IMR-90 (cell line): ENCODE measurements around the gene CLASP1. TPM values are rescaled to one million over a fixed set of nuclear protein-coding genes. Genes with fewer than 3 reads are reported as not detected.

ENCODE experiments used
- ATAC-seq: fragments of 200-7000 bp; cut with Tn5 transposase; 2 replicates; pipeline ENCODE4 v1.9.1; 2020; ENCODE audit warnings: low read depth, mild to moderate bottlenecking, moderate library complexity
- BruUV-seq: library from RNA; stranded (reverse); fragments of 400-500 nt; replicated peaks from 2 replicates; lab custom pipeline; 2021; lab: Mats Ljungman, UMichigan
- CTCF ChIA-PET: fragments of 300-600 bp; formaldehyde crosslinking; extraction: SDS; loops from one replicate; lab custom pipeline; 2021; ENCODE audit warnings: antibody characterized with exemption; lab: Yijun Ruan, JAX
- POLR2A ChIA-PET: fragments of 300-600 bp; sonication (Branson Sonifier 250); formaldehyde crosslinking; loops from one replicate; lab custom pipeline; 2022; ENCODE audit warnings: antibody characterized with exemption; ENCODE audit not compliant: unreplicated experiment; lab: Charles Lee
- DNase-seq: peaks from one replicate; pipeline ENCODE4 v3.0.0; 2013
- H2AFZ ChIP-seq: replicated peaks from 2 replicates; pipeline ENCODE3; 2013; ENCODE audit warnings: low read length, mild to moderate bottlenecking; ENCODE audit not compliant: poor library complexity
- H2AK5ac ChIP-seq: 2 replicates; pipeline ENCODE4 v1.6.1; 2013; ENCODE audit warnings: low read depth, low read length, inconsistent platforms
- H2AK9ac ChIP-seq: replicated peaks from 2 replicates; pipeline ENCODE3; 2013; ENCODE audit warnings: mild to moderate bottlenecking, low read depth, low read length, moderate library complexity; ENCODE audit not compliant: poor library complexity
- H2BK120ac ChIP-seq: 2 replicates; pipeline ENCODE4 v1.6.1; 2013; ENCODE audit warnings: low read depth, low read length, inconsistent platforms
- H2BK15ac ChIP-seq: 3 replicates; pipeline ENCODE4 v1.6.1; 2013; ENCODE audit warnings: low read depth, low read length, inconsistent platforms
- H2BK20ac ChIP-seq: 2 replicates; pipeline ENCODE4 v1.6.1; 2013; ENCODE audit warnings: low read depth, mild to moderate bottlenecking, inconsistent platforms, low read length, moderate library complexity
- H2BK5ac ChIP-seq: 2 replicates; pipeline ENCODE4 v1.6.1; 2013; ENCODE audit warnings: mild to moderate bottlenecking, low read depth, low read length, inconsistent platforms; ENCODE audit not compliant: poor library complexity, severe bottlenecking
- H3K14ac ChIP-seq: replicated peaks from 2 replicates; pipeline ENCODE4 v1.6.1; 2013; ENCODE audit warnings: low read depth, low read length, inconsistent platforms
- H3K18ac ChIP-seq: 2 replicates; pipeline ENCODE4 v1.6.1; 2013; ENCODE audit warnings: low read depth, low read length, control low read depth
- H3K23ac ChIP-seq: 2 replicates; pipeline ENCODE4 v1.6.1; 2013; ENCODE audit warnings: low read depth, low read length, inconsistent platforms
- H3K27ac ChIP-seq: 2 replicates; pipeline ENCODE4 v1.5.1; 2013; ENCODE audit warnings: mild to moderate bottlenecking, control low read depth, low read length; ENCODE audit not compliant: insufficient read depth
- H3K27me3 ChIP-seq: 2 replicates; pipeline ENCODE4 v1.6.1; 2013; ENCODE audit warnings: low read length; ENCODE audit not compliant: control insufficient read depth, insufficient read depth
- H3K36me3 ChIP-seq: 2 replicates; pipeline ENCODE4 v1.6.1; 2013; ENCODE audit warnings: low read length, mixed read lengths; ENCODE audit not compliant: control insufficient read depth, insufficient read depth
- H3K4ac ChIP-seq: 2 replicates; pipeline ENCODE4 v1.6.1; 2013; ENCODE audit warnings: low read depth, low read length, inconsistent platforms
- H3K4me1 ChIP-seq: 2 replicates; pipeline ENCODE4 v1.6.1; 2013; ENCODE audit warnings: low read length, mixed read lengths; ENCODE audit not compliant: control insufficient read depth, insufficient read depth
- H3K4me2 ChIP-seq: 2 replicates; pipeline ENCODE4 v1.6.1; 2013; ENCODE audit warnings: low read depth, mild to moderate bottlenecking, control low read depth, low read length, moderate library complexity
- H3K4me3 ChIP-seq: 2 replicates; pipeline ENCODE4 v1.5.1; 2013; ENCODE audit warnings: low read depth, mild to moderate bottlenecking, control low read depth, low read length, moderate library complexity; ENCODE audit not compliant: insufficient read depth
- H3K56ac ChIP-seq: 2 replicates; pipeline ENCODE4 v1.6.1; 2013; ENCODE audit warnings: low read length, inconsistent platforms; ENCODE audit not compliant: insufficient read depth; ENCODE audit errors: extremely low read depth
- H3K79me1 ChIP-seq, 2 experiments: 2 replicates each; pipeline ENCODE4 v1.6.1; 2013; ENCODE audit warnings: low read length in 2 of 2, inconsistent platforms in 1 of 2, low read depth in 1 of 2
- H3K9ac ChIP-seq: 2 replicates; pipeline ENCODE4 v1.6.1; 2013; ENCODE audit warnings: low read depth, low read length, control low read depth
- H3K9me1 ChIP-seq: 2 replicates; pipeline ENCODE4 v1.6.1; 2013; ENCODE audit warnings: low read length, inconsistent platforms; ENCODE audit not compliant: insufficient read depth
- H3K9me3 ChIP-seq: 2 replicates; pipeline ENCODE4 v1.6.1; 2013; ENCODE audit warnings: low read length; ENCODE audit not compliant: control insufficient read depth, insufficient read depth
- H4K20me1 ChIP-seq: 2 replicates; pipeline ENCODE4 v1.6.1; 2013; ENCODE audit warnings: low read length, inconsistent platforms; ENCODE audit not compliant: insufficient read depth
- H4K5ac ChIP-seq: 2 replicates; pipeline ENCODE4 v1.6.1; 2013; ENCODE audit warnings: mild to moderate bottlenecking, low read depth, low read length, control low read depth
- H4K8ac ChIP-seq, 2 experiments: 2 replicates each; pipeline ENCODE4 v1.6.1; 2013; ENCODE audit warnings: low read depth in 2 of 2, low read length in 2 of 2, control low read depth in 1 of 2, inconsistent platforms in 1 of 2
- H4K91ac ChIP-seq: 2 replicates; pipeline ENCODE4 v1.6.1; 2013; ENCODE audit warnings: low read depth, low read length, inconsistent platforms; ENCODE audit not compliant: insufficient read depth
- BHLHE40 ChIP-seq: fragments of 150-350 bp; IDR thresholded peaks from 2 replicates; pipeline ENCODE4 v1.6.1; 2016; ENCODE audit warnings: mild to moderate bottlenecking, low read depth, low read length
- CEBPB ChIP-seq: IDR thresholded peaks from 2 replicates; pipeline ENCODE4 v1.6.1; 2012; ENCODE audit warnings: low read depth, low read length, improper control_type of control experiment
- CHD1 ChIP-seq: IDR thresholded peaks from 2 replicates; pipeline ENCODE4 v1.6.1; 2012; ENCODE audit warnings: low read depth, low read length, improper control_type of control experiment
- CTCF ChIP-seq: conservative IDR thresholded peaks from 2 replicates; pipeline ENCODE4 v1.5.1; 2012; ENCODE audit warnings: mild to moderate bottlenecking, low read depth, low read length, improper control_type of control experiment
- ELK1 ChIP-seq: fragments of 150-350 bp; IDR thresholded peaks from 2 replicates; pipeline ENCODE4 v1.6.1; 2016; ENCODE audit warnings: low read depth, mild to moderate bottlenecking, low read length, moderate library complexity, borderline replicate concordance
- FOS ChIP-seq: fragments of 150-350 bp; IDR thresholded peaks from 2 replicates; pipeline ENCODE4 v1.6.1; 2016; ENCODE audit warnings: low read depth, low read length
- MAFK ChIP-seq: IDR thresholded peaks from 2 replicates; pipeline ENCODE4 v1.6.1; 2012; ENCODE audit warnings: low read depth, low read length, improper control_type of control experiment
- MAZ ChIP-seq: IDR thresholded peaks from 2 replicates; pipeline ENCODE4 v1.6.1; 2012; ENCODE audit warnings: low read depth, mild to moderate bottlenecking, low read length, improper control_type of control experiment, moderate library complexity, borderline replicate concordance
- MXI1 ChIP-seq: IDR thresholded peaks from 2 replicates; pipeline ENCODE4 v1.6.1; 2012; ENCODE audit warnings: low read depth, mild to moderate bottlenecking, low read length, moderate library complexity, borderline replicate concordance
- NFE2L2 ChIP-seq: fragments of 150-350 bp; IDR thresholded peaks from 2 replicates; pipeline ENCODE4 v1.6.1; 2016; ENCODE audit warnings: low read depth, mild to moderate bottlenecking, low read length
- POLR2A ChIP-seq: IDR thresholded peaks from 2 replicates; pipeline ENCODE4 v1.6.1; 2012; ENCODE audit warnings: mild to moderate bottlenecking, low read depth, low read length
- RAD21 ChIP-seq: IDR thresholded peaks from 2 replicates; pipeline ENCODE4 v1.6.1; 2012; ENCODE audit warnings: low read length, improper control_type of control experiment
- RCOR1 ChIP-seq: IDR thresholded peaks from 2 replicates; pipeline ENCODE4 v1.6.1; 2012; ENCODE audit warnings: mild to moderate bottlenecking, low read length, improper control_type of control experiment; ENCODE audit not compliant: insufficient replicate concordance
- RFX5 ChIP-seq: IDR thresholded peaks from 2 replicates; pipeline ENCODE4 v1.8.0; 2012; ENCODE audit warnings: low read depth, mild to moderate bottlenecking, low read length, moderate library complexity
- SMC3 ChIP-seq: fragments of 150-350 bp; IDR thresholded peaks from 2 replicates; pipeline ENCODE4 v1.6.1; 2016; ENCODE audit warnings: low read depth, mild to moderate bottlenecking, antibody characterized with exemption, low read length, moderate library complexity
- USF2 ChIP-seq: fragments of 150-350 bp; IDR thresholded peaks from 2 replicates; pipeline ENCODE4 v1.6.1; 2017; ENCODE audit warnings: mild to moderate bottlenecking, antibody characterized with exemption, low read length, low read depth
- WGBS, 2 experiments: methylation state at CpG; one replicate each; pipeline versions ENCODE4 v1.1.5 to v1.1.7; 2013; ENCODE audit warnings: missing lambda C conversion rate in 2 of 2; ENCODE audit not compliant: insufficient read length in 1 of 2; ENCODE audit errors: extremely low coverage in 2 of 2; 5-methylcytosine and 5-hydroxymethylcytosine counted together
- dilution Hi-C: fragments of 300-500 bp; cut with HindIII; formaldehyde crosslinking; loops from one replicate; pipeline ENCODE4 v1.14.3; 2018; ENCODE audit warnings: low sequenced_read_pairs; ENCODE audit not compliant: unreplicated experiment
- in situ Hi-C: fragments of 300-500 bp; cut with MboI; formaldehyde crosslinking; loops from 3 replicates; pipeline ENCODE4 v1.14.3; 2019; ENCODE audit warnings: low sequenced_read_pairs, inconsistent platforms, mixed read lengths
- intact Hi-C: fragments of 100-400 bp; cut with micrococcal nuclease; formaldehyde crosslinking; loops from 2 replicates; pipeline ENCODE4 v1.10.0; 2022
- polyA plus RNA-seq, 3 experiments: library from polyadenylated mRNA; depleted of rRNA; stranded (reverse); fragments of >200 nt; gene quantifications; 2 replicates each; pipeline ENCODE4 v1.2.3, GENCODE V29; 2012; ENCODE audit warnings: low replicate concordance in 1 of 3
- total RNA-seq: library from RNA; depleted of rRNA; stranded (reverse); fragments of >200 nt; gene quantifications from 2 replicates; pipeline ENCODE4 v1.2.3, GENCODE V29; 2012

The CLASP1 gene
- total and polyA plus RNA-seq, 2 of the 4 experiments (the other 2 are of a cell fraction), result 12.3 to 33.7 TPM

- no peak overlapping the region for H3K23ac ChIP-seq
- no peak for TF ChIP-seq RFX5
- no peak for TF ChIP-seq RCOR1
- TF ChIP-seq MXI1, result no peak
- TF ChIP-seq CEBPB, result no peak
- no peak for TF ChIP-seq RAD21
- no peak for TF ChIP-seq CTCF
- TF ChIP-seq SMC3, result no peak
- no peak for TF ChIP-seq USF2
- no peak for TF ChIP-seq NFE2L2
- TF ChIP-seq CHD1, result no peak
- TF ChIP-seq FOS, result no peak
- TF ChIP-seq BHLHE40, result no peak
- TF ChIP-seq MAFK, result no peak
- no peak for TF ChIP-seq ELK1
- TF ChIP-seq POLR2A, result no peak
- no peak for TF ChIP-seq MAZ
- ATAC-seq (no peak), DNase-seq (no peak)
- H4K8ac ChIP-seq, result no peak overlapping the region
- no peak overlapping the region for H2BK15ac ChIP-seq
- no peak overlapping the region for H2AFZ ChIP-seq
- no peaks in the 10 kb centered on the region for H3K9me3 ChIP-seq
- H3K56ac ChIP-seq, result no peak overlapping the region
- dilution Hi-C loops (no loop called here), in situ Hi-C loops (no loop called here), intact Hi-C loops (no loop called here)
- H2AK9ac ChIP-seq, result no peak overlapping the region
- peaks cover 38% of the 10 kb centered on the region; the same call in 1 of the 2 replicates for H4K20me1 ChIP-seq
- H3K4ac ChIP-seq, result no peak overlapping the region
- no peak overlapping the region for H2AK5ac ChIP-seq
- no peak overlapping the region for H3K18ac ChIP-seq
- H3K36me3 ChIP-seq, result no peaks in the 10 kb centered on the region
- CTCF ChIA-PET, result no interaction called here
- no peak overlapping the region for H3K27ac ChIP-seq
- H2BK120ac ChIP-seq, result no peak overlapping the region
- H3K4me2 ChIP-seq, result no peak overlapping the region
- H3K9me1 ChIP-seq, result peaks cover 15% of the 10 kb centered on the region
- H3K4me3 ChIP-seq, result no peak overlapping the region
- H2BK5ac ChIP-seq, result no peak overlapping the region
- H4K91ac ChIP-seq, result no peak overlapping the region
- no peak overlapping the region for H3K9ac ChIP-seq
- H4K5ac ChIP-seq, result no peak overlapping the region
- H2BK20ac ChIP-seq, result no peak overlapping the region
- no CpG with 5 or more reads among the region's 3 CpGs for WGBS, 2 experiments
- peaks cover 55 to 82% of the 10 kb centered on the region in 2 experiments for H3K79me1 ChIP-seq
- no TSS peak for BruUV-seq
- no peak overlapping the region for H3K14ac ChIP-seq
- peaks cover 15% of the 10 kb centered on the region for H3K4me1 ChIP-seq
- POLR2A ChIA-PET, result no interaction called here
- no peaks in the 10 kb centered on the region for H3K27me3 ChIP-seq
These were observed 84.4 kb downstream of the CLASP1 start for GRCh38 chr2:121564905-121565304.
